Esophagus muscularis mucosa (tissue), 4 donors: ENCODE measurements around the gene CNTN5. TPM values are rescaled to one million over a fixed set of nuclear protein-coding genes. Genes with fewer than 3 reads are reported as not detected.

ENCODE experiments used
- DNase-seq: peaks from one replicate; pipeline ENCODE4 v3.0.0-alpha.2; 2017; ENCODE audit errors: extremely low spot score
- H3K27ac ChIP-seq, 4 donors: fragments of 200-600 bp; sonication (generic); replicated peaks in 1 of 4; 1 replicate in 3 of 4; 2 replicates in 1 of 4; pipeline ENCODE4 v1.5.1; 2016 to 2019; ENCODE audit warnings: mild to moderate bottlenecking in 1 of 4
- H3K27me3 ChIP-seq, 4 donors: fragments of 200-600 bp; sonication (generic); one replicate each; pipeline versions ENCODE4 v1.5.1 to v1.6.0; 2016 to 2019
- H3K36me3 ChIP-seq, 4 donors: fragments of 200-600 bp; sonication (generic); one replicate each; pipeline ENCODE4 v1.5.1; 2016 to 2019
- H3K4me1 ChIP-seq, 4 donors: fragments of 200-600 bp; sonication (generic); one replicate each; pipeline ENCODE4 v1.5.1; 2016 to 2019
- H3K4me3 ChIP-seq, 4 donors: fragments of 200-600 bp; sonication (generic); 1 replicate in 2 of 4; 2 replicates in 2 of 4; pipeline ENCODE4 v1.5.1; 2016 to 2019; ENCODE audit warnings: mild to moderate bottlenecking in 4 of 4, moderate library complexity in 1 of 4
- H3K9me3 ChIP-seq, 4 donors: fragments of 200-600 bp; sonication (generic); 1 replicate in 3 of 4; 2 replicates in 1 of 4; pipeline ENCODE4 v1.5.1; 2016 to 2019
- EP300 ChIP-seq: sonication (generic); formaldehyde crosslinking; IDR thresholded peaks from one replicate; pipeline ENCODE4 v1.6.1; 2017; ENCODE audit warnings: antibody characterized with exemption
- POLR2A ChIP-seq: fragments of 450-650 bp; IDR thresholded peaks from one replicate; pipeline ENCODE4 v1.6.1; 2017; ENCODE audit warnings: antibody characterized with exemption, moderate library complexity, mild to moderate bottlenecking, low read depth
- POLR2AphosphoS5 ChIP-seq, 2 donors: sonication (generic); formaldehyde crosslinking; IDR thresholded peaks; one replicate each; pipeline ENCODE4 v1.6.1; 2017; ENCODE audit warnings: antibody characterized with exemption in 2 of 2
- WGBS: methylation state at CpG from one replicate; pipeline ENCODE4 v1.1.5; 2018; 5-methylcytosine and 5-hydroxymethylcytosine counted together
- intact Hi-C: fragments of 100-400 bp; cut with DNase I; formaldehyde crosslinking; loops from one replicate; pipeline ENCODE4 v1.15.1; 2023
- total RNA-seq, 4 donors: library from RNA; depleted of rRNA; stranded (reverse); fragments of >200 nt; gene quantifications; one replicate each; pipeline versions ENCODE4 v1.1.0 to v1.2.1, GENCODE V29; 2016
- TF ChIP-seq, protein P1 (sequence below), 3 experiments: fragments of 200-600 bp in 2 of 3; fragments of 450-650 bp in 1 of 3; sonication (generic) in 2 of 3; IDR thresholded peaks; one replicate each; pipeline ENCODE4 v1.5.1; 2017 to 2019; ENCODE audit warnings: antibody characterized with exemption in 3 of 3, mild to moderate bottlenecking in 2 of 3, moderate library complexity in 1 of 3

The CNTN5 gene
- total RNA-seq, 4 donors from 2014 or later, result 0.06 TPM; not detected in 3

DNA sequence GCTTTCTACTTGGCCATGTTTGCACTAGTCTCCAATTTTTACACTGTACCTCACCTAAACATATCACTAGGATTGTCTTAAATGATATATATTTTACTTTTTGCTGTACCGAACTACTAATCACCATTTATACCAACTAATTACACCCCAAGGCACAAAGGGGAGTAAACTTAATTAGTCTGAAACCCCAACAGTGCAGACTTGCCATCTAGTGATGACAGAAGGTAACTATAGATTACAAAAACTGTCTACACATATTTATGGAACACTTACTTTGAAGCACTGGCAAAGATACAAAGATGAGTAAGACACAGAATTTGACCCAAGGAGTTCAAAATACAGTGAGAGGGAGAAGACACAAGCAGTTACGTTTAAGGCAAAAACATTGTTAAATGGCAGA, 139.7 kb downstream of the CNTN5 start:
- no peak for DNase-seq
- no peaks in the 10 kb centered on the region for H3K27me3 ChIP-seq
- no peaks in the 10 kb centered on the region for H3K36me3 ChIP-seq
- H3K27ac ChIP-seq, result no peak overlapping the region
- 42% methylated on average over 2 of the region's 2 CpGs for WGBS
- no peak overlapping the region for H3K4me3 ChIP-seq
- no peak for TF ChIP-seq EP300
- no peak for TF ChIP-seq POLR2AphosphoS5 (IDR thresholded peaks at IDR 0.05)
- no peaks in the 10 kb centered on the region for H3K4me1 ChIP-seq
- H3K9me3 ChIP-seq, result no peaks in the 10 kb centered on the region
- intact Hi-C loops, result no loop called here

DNA sequence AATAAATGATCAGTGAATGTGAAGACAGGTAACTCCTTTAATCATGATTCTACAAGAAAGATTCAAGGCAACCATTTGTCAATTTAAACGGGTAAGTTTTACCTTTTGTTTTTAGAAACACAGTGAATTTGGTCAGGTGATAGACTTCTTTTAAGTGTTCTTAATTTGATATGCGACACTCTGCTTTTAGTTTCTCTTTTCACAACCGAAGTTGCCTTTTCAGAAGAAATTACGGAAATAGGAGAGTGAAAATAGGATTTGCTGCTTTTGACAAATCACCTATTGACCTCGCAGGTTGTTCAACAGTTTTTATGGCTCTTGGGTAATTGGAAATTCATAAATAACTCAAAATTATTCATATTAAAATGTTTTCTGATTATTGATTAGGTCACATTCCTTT, 142.1 kb downstream of the CNTN5 start:
- no peak for DNase-seq
- intact Hi-C loops, result no loop called here
- Histone ChIP-seq H3K27ac (no peak overlapping the region), H3K9me3 (no peaks in the 10 kb centered on the region), H3K36me3 (no peaks in the 10 kb centered on the region), H3K4me1 (no peaks in the 10 kb centered on the region), H3K4me3 (no peak overlapping the region), H3K27me3 (no peaks in the 10 kb centered on the region)
- no peak for TF ChIP-seq POLR2A
- no peak for TF ChIP-seq POLR2AphosphoS5 (IDR thresholded peaks at IDR 0.05)
- TF ChIP-seq, protein P1, sequence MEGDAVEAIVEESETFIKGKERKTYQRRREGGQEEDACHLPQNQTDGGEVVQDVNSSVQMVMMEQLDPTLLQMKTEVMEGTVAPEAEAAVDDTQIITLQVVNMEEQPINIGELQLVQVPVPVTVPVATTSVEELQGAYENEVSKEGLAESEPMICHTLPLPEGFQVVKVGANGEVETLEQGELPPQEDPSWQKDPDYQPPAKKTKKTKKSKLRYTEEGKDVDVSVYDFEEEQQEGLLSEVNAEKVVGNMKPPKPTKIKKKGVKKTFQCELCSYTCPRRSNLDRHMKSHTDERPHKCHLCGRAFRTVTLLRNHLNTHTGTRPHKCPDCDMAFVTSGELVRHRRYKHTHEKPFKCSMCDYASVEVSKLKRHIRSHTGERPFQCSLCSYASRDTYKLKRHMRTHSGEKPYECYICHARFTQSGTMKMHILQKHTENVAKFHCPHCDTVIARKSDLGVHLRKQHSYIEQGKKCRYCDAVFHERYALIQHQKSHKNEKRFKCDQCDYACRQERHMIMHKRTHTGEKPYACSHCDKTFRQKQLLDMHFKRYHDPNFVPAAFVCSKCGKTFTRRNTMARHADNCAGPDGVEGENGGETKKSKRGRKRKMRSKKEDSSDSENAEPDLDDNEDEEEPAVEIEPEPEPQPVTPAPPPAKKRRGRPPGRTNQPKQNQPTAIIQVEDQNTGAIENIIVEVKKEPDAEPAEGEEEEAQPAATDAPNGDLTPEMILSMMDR (IDR thresholded peaks at IDR 0.05), result no peak
- TF ChIP-seq EP300, result no peak
- 92% methylated on average over 5 of the region's 5 CpGs for WGBS

DNA sequence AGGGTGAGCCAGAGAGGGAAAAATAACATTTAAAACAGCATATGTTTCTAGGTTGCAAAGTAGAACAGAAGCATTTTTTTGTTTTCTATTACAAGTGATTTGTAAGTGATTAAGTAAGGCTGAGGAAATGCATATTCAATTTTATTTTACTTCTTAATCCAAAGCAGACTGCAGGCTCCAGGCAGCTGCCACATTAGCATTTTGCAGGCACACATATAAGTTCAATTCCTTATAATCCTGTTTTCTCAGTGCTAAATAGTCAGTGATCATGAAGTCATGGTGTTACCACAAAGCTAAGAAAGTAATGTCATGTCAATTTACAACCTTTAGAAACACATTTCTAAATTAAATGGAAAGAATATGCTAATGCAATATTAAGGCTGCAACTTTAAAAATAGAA, 149.8 kb downstream of the CNTN5 start:
- no peaks in the 10 kb centered on the region for H3K4me1 ChIP-seq
- TF ChIP-seq POLR2A, result no peak
- TF ChIP-seq, protein P1 (IDR thresholded peaks at IDR 0.05), result no peak
- TF ChIP-seq EP300, result no peak
- no peak for TF ChIP-seq POLR2AphosphoS5 (IDR thresholded peaks at IDR 0.05)
- H3K27ac ChIP-seq, result no peak overlapping the region
- intact Hi-C loops, result no loop called here
- H3K9me3 ChIP-seq, result no peaks in the 10 kb centered on the region
- DNase-seq, result no peak
- H3K36me3 ChIP-seq, result no peaks in the 10 kb centered on the region
- no peaks in the 10 kb centered on the region for H3K27me3 ChIP-seq
- no peak overlapping the region for H3K4me3 ChIP-seq

DNA sequence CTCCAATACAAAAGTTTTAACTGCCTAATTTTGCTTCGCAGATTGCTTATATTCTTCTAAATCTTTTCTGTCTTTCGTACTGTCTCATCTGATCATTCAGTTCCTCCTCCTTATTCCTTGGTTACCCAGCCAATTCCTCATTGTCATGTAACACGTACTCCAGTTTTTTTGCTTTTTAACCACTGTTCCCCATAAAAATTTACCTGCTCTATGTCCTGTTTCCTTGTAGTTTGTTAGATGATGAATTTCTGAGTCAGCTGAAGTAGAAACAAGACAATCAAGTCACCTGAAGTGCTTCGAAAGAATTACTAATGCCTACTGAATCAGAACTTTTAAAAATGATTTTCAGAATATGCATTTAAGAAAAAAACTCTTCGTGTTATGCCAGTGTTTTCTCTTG, 150.6 kb downstream of the CNTN5 start:
- no peak for TF ChIP-seq POLR2A
- TF ChIP-seq, protein P1 (IDR thresholded peaks at IDR 0.05), result no peak
- no peak for TF ChIP-seq EP300
- TF ChIP-seq POLR2AphosphoS5 (IDR thresholded peaks at IDR 0.05), result no peak

DNA sequence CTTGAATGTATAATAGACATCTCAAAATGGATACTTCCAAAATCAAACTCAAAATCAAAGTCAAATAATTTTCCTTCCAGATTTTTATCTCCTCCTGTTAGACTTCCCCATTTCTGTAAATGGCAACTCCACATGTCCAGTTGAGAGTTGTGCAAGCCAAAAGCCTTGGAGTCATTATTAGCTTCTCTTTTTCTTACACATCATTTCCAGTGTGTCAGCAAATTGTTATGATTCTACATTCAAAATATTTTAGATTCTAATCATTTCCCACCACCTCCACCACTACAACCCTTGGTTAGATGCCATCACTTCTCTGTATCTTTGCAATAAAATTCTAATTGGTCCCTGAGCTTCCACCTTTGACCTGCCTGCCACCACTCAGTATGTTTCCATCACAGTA, 155.7 kb downstream of the CNTN5 start:
- Histone ChIP-seq H3K4me3 (no peak overlapping the region), H3K9me3 (no peaks in the 10 kb centered on the region), H3K27me3 (no peaks in the 10 kb centered on the region), H3K27ac (no peak overlapping the region), H3K4me1 (no peaks in the 10 kb centered on the region), H3K36me3 (no peaks in the 10 kb centered on the region)
- TF ChIP-seq EP300 (no peak), POLR2AphosphoS5 (IDR thresholded peaks at IDR 0.05) (no peak), POLR2A (no peak)
- TF ChIP-seq, protein P1 (IDR thresholded peaks at IDR 0.05), result no peak
- no peak for DNase-seq
- intact Hi-C loops, result no loop called here

More for the DNA sequence above, 150.6 kb downstream of the CNTN5 start:
- H3K4me3 ChIP-seq, result no peak overlapping the region
- no peaks in the 10 kb centered on the region for H3K9me3 ChIP-seq
- H3K4me1 ChIP-seq, result no peaks in the 10 kb centered on the region
- intact Hi-C loops, result no loop called here
- WGBS, result 84% methylated on average over 5 of the region's 5 CpGs
- DNase-seq, result no peak
- no peak overlapping the region for H3K27ac ChIP-seq
- H3K27me3 ChIP-seq, result no peaks in the 10 kb centered on the region
- H3K36me3 ChIP-seq, result no peaks in the 10 kb centered on the region
